HG03354 (cell line): ENCODE data around the gene HIP1.
"Not testable (repeated sequence)": the region's sequence is repeated elsewhere in the genome, so short reads cannot be mapped to it uniquely, and the experiment has no call there.

Experiments
- ATAC-seq: cut with Tn5 transposase; IDR thresholded peaks from one replicate; pipeline ENCODE4 v1.9.1; 2021; ENCODE audit warnings: mild to moderate bottlenecking; ENCODE audit not compliant: unreplicated experiment, poor library complexity, severe bottlenecking

Gene HIP1

GRCh38 chr7:75739796-75740672 lies 1.3 kb upstream of the HIP1 start:
- ATAC-seq = peak; percentile 45

- ATAC-seq = peak; percentile 90
Observed at GRCh38 chr7:75738975-75739795, 444 bp upstream of the HIP1 start.

- no peak for ATAC-seq
Observed at GRCh38 chr7:75737856-75738603, 711 bp downstream of the HIP1 start.

- no peak for ATAC-seq
Observed at GRCh38 chr7:75735581-75736350, 3.0 kb downstream of the HIP1 start.

- no peak for ATAC-seq
Observed at GRCh38 chr7:75734586-75735458, 3.9 kb downstream of the HIP1 start.

- no peak for ATAC-seq
Observed at GRCh38 chr7:75732764-75733630, 5.7 kb downstream of the HIP1 start.

- no peak for ATAC-seq
Observed at GRCh38 chr7:75732016-75732521, 6.7 kb downstream of the HIP1 start.

GRCh38 chr7:75729851-75730274 lies 8.9 kb downstream of the HIP1 start:
- no peak for ATAC-seq

GRCh38 chr7:75727881-75728593 lies 10.7 kb downstream of the HIP1 start:
- no peak for ATAC-seq

GRCh38 chr7:75727351-75727750 lies 11.4 kb downstream of the HIP1 start:
- ATAC-seq = not testable (repeated sequence)

- ATAC-seq = no peak
Observed at GRCh38 chr7:75725306-75725705, 13.4 kb downstream of the HIP1 start.

GRCh38 chr7:75723444-75723843 lies 15.3 kb downstream of the HIP1 start:
- ATAC-seq = no peak

GRCh38 chr7:75722373-75722772 lies 16.4 kb downstream of the HIP1 start:
- ATAC-seq = no peak

- ATAC-seq = not testable (repeated sequence)
Observed at GRCh38 chr7:75721922-75722321, 16.8 kb downstream of the HIP1 start.

GRCh38 chr7:75721426-75721825 lies 17.3 kb downstream of the HIP1 start:
- ATAC-seq = no peak

GRCh38 chr7:75719626-75720025 lies 19.1 kb downstream of the HIP1 start:
- no peak for ATAC-seq
